Gastroesophageal sphincter (tissue), 4 donors: ENCODE data around the gene ADAMTSL3. TPM values are rescaled to one million over a fixed set of nuclear protein-coding genes. Genes with fewer than 3 reads are reported as not detected.

ENCODE experiments used
- ATAC-seq: fragments of 150-250 bp; one replicate; pipeline ENCODE4 v1.9.1; 2016; ENCODE audit warnings: mild to moderate bottlenecking, moderate library complexity
- H3K27ac ChIP-seq, 4 donors: fragments of 200-600 bp; sonication (generic) in 3 of 4; 1 replicate in 3 of 4; 2 replicates in 1 of 4; pipeline ENCODE4 v1.5.1; 2016 to 2019
- H3K27me3 ChIP-seq: fragments of 200-600 bp; sonication (generic); one replicate; pipeline ENCODE4 v1.5.1; 2019
- H3K36me3 ChIP-seq, 2 donors: fragments of 200-600 bp; sonication (generic); one replicate each; pipeline ENCODE4 v1.5.1; 2019; ENCODE audit warnings: control low read depth in 1 of 2
- H3K4me1 ChIP-seq, 3 donors: fragments of 200-600 bp; sonication (generic); 1 replicate in 2 of 3; 2 replicates in 1 of 3; pipeline ENCODE4 v1.5.1; 2016 to 2019; ENCODE audit warnings: control low read depth in 2 of 3
- H3K4me3 ChIP-seq, 2 donors: fragments of 200-600 bp; sonication (generic); one replicate each; pipeline ENCODE4 v1.5.1; 2019; ENCODE audit warnings: mild to moderate bottlenecking in 1 of 2, moderate library complexity in 1 of 2
- H3K9me3 ChIP-seq, 3 donors: fragments of 200-600 bp; sonication (generic); one replicate each; pipeline ENCODE4 v1.5.1; 2017 to 2019; ENCODE audit warnings: control low read depth in 2 of 3
- EP300 ChIP-seq: sonication (generic); formaldehyde crosslinking; IDR thresholded peaks from one replicate; pipeline ENCODE4 v1.6.1; 2017; ENCODE audit warnings: antibody characterized with exemption, mild to moderate bottlenecking
- POLR2A ChIP-seq, 2 donors: fragments of 450-650 bp; IDR thresholded peaks; one replicate each; pipeline ENCODE4 v1.6.1; 2017; ENCODE audit warnings: antibody characterized with exemption in 2 of 2, mild to moderate bottlenecking in 2 of 2, moderate library complexity in 1 of 2
- POLR2AphosphoS5 ChIP-seq: sonication (generic); formaldehyde crosslinking; IDR thresholded peaks from one replicate; pipeline ENCODE4 v1.6.1; 2017; ENCODE audit warnings: antibody characterized with exemption
- WGBS, 2 donors: methylation state at CpG; one replicate each; pipeline ENCODE4 v1.1.5; 2018; ENCODE audit warnings: low coverage in 1 of 2; 5-methylcytosine and 5-hydroxymethylcytosine counted together
- total RNA-seq, 4 donors: library from RNA; depleted of rRNA; stranded (reverse); fragments of >200 nt; gene quantifications; one replicate each; pipeline ENCODE4 v1.1.0, GENCODE V29; 2016
- TF ChIP-seq, protein P1 (sequence below), 4 experiments: fragments of 200-600 bp in 2 of 4; fragments of 450-650 bp in 2 of 4; sonication (generic) in 1 of 4; IDR thresholded peaks; one replicate each; pipeline ENCODE4 v1.5.1; 2017 to 2019; ENCODE audit warnings: antibody characterized with exemption in 4 of 4, mild to moderate bottlenecking in 2 of 4, moderate library complexity in 2 of 4

ADAMTSL3 gene
- total RNA-seq, 4 donors from 2014 or later: 19.4 to 35.9 (median 24.1) TPM

DNA sequence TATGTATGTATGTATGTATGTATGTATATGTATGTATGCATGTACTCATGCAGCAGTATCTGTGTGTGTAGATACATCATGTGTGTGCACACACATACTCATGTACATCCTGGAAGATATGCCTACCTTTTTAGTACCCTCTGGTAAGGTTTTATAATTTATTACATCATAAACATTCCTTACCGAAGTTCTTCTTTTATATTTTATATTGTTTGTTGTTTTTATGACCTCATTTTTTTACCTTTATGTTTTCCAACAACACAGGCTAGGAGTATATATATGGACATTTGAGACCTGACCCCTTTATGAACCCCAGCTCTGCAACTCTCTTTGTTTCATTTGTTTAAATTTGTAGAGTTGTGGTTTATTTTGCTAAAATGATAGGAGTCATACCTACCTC is 263.5 kb downstream of the ADAMTSL3 start:
- WGBS, 2 donors: 50 to 67% methylated on average over 1 of the region's 1 CpG

DNA sequence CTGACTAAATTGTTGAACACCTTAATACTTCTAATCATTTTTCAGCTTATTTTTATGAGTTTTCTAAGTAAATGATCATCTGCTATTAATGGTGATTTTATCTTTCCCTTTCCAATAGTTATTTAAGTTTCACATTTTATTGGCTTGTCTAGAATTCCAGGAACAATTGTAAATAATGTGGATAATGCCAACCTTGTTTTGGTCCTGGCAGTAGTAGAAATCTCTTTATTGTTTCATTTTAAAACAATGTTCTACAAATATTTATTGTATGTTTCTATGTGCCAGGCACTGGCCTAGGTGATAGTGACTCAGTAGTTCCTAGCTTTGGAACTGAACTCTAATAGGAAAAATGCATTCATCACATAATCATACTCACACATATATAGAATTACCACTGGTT is 264.1 kb downstream of the ADAMTSL3 start:
- Histone ChIP-seq H3K4me1 (no peaks in the 10 kb centered on the region), H3K9me3 (no peaks in the 10 kb centered on the region), H3K36me3 (peaks cover 0 to 17% of the 10 kb centered on the region in 2 donors), H3K27me3 (no peaks in the 10 kb centered on the region), H3K27ac (no peak overlapping the region), H3K4me3 (no peak overlapping the region)
- ATAC-seq: no peak
- TF ChIP-seq POLR2A (IDR thresholded peaks at IDR 0.05): no peak
- no peak for TF ChIP-seq EP300
- no peak for TF ChIP-seq POLR2AphosphoS5
- TF ChIP-seq, protein P1, sequence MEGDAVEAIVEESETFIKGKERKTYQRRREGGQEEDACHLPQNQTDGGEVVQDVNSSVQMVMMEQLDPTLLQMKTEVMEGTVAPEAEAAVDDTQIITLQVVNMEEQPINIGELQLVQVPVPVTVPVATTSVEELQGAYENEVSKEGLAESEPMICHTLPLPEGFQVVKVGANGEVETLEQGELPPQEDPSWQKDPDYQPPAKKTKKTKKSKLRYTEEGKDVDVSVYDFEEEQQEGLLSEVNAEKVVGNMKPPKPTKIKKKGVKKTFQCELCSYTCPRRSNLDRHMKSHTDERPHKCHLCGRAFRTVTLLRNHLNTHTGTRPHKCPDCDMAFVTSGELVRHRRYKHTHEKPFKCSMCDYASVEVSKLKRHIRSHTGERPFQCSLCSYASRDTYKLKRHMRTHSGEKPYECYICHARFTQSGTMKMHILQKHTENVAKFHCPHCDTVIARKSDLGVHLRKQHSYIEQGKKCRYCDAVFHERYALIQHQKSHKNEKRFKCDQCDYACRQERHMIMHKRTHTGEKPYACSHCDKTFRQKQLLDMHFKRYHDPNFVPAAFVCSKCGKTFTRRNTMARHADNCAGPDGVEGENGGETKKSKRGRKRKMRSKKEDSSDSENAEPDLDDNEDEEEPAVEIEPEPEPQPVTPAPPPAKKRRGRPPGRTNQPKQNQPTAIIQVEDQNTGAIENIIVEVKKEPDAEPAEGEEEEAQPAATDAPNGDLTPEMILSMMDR (IDR thresholded peaks at IDR 0.05): no peak

More for the DNA sequence above, 263.5 kb downstream of the ADAMTSL3 start:
- peaks cover 0 to 21% of the 10 kb centered on the region in 2 donors for H3K36me3 ChIP-seq
- ATAC-seq: no peak
- no peaks in the 10 kb centered on the region for H3K9me3 ChIP-seq
- H3K4me3 ChIP-seq: no peak overlapping the region
- H3K4me1 ChIP-seq: no peaks in the 10 kb centered on the region
- no peak overlapping the region for H3K27ac ChIP-seq
- no peak for TF ChIP-seq POLR2A (IDR thresholded peaks at IDR 0.05)
- TF ChIP-seq, protein P1 (IDR thresholded peaks at IDR 0.05): no peak
- no peak for TF ChIP-seq POLR2AphosphoS5
- no peak for TF ChIP-seq EP300
- H3K27me3 ChIP-seq: no peaks in the 10 kb centered on the region

DNA sequence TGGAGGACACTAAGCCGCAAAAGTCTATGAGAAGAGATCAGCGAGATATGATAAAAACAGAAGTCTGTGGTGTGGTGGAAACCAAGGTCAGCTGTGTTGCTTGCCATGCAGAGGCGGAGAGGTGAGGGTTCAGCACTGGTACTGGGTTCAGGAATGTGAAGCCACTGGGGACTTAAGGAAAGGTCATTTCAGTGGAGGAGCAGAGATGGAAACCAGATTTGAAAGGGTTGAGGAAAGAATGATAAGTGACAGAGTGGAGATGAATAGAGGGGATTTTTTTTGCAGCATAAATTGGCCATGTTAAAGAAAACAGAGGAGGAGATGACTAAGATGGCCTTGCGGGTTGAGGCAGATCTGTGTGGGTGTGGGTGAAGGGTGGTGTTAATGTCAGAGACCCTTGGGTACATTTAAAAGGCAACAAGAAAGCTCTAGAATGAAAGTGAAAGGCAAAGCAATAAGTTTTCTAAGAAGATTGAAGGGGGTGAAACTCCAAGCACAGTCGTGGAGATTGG is 265.5 kb downstream of the ADAMTSL3 start:
- Histone ChIP-seq H3K4me3 (no peak overlapping the region), H3K27me3 (no peaks in the 10 kb centered on the region), H3K27ac (no peak overlapping the region), H3K9me3 (no peaks in the 10 kb centered on the region), H3K4me1 (no peaks in the 10 kb centered on the region), H3K36me3 (peaks cover 0 to 17% of the 10 kb centered on the region in 2 donors)
- 70 to 79% methylated on average over 5 of the region's 5 CpGs for WGBS, 2 donors
- TF ChIP-seq POLR2A (IDR thresholded peaks at IDR 0.05) (no peak), POLR2AphosphoS5 (no peak), EP300 (no peak)
- TF ChIP-seq, protein P1 (IDR thresholded peaks at IDR 0.05): no peak
- ATAC-seq: no peak

DNA sequence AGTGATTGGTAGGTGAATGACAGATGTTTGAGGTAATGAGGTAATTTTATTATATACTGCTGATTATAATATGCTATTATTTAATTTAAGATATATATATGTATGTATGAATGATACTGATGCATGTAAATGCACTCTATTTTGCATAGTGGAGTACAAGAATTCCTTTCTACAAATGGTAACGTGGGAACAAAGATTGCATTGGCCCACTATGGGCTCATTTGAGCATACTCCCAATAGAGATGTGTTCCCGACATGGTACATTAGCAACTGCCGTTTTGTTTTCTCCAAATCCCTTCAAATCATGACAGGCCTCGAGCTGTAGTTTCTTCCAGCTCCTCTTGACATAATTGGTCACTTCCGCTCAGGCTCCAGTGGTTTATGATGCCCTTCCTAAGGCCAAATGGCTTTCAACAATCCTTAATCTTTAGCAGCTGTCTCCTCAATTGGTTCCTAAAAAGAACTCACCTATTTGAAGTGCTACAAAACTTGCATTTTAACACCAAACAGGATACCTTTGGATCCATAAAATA is 266.1 kb downstream of the ADAMTSL3 start:
- ATAC-seq: no peak
- Histone ChIP-seq H3K27ac (no peak overlapping the region), H3K4me3 (no peak overlapping the region), H3K4me1 (no peaks in the 10 kb centered on the region), H3K9me3 (no peaks in the 10 kb centered on the region), H3K27me3 (no peaks in the 10 kb centered on the region), H3K36me3 (peaks cover 0 to 20% of the 10 kb centered on the region in 2 donors)
- TF ChIP-seq POLR2A (IDR thresholded peaks at IDR 0.05) (no peak), POLR2AphosphoS5 (no peak), EP300 (no peak)
- TF ChIP-seq, protein P1 (IDR thresholded peaks at IDR 0.05): no peak
- 51 to 90% methylated on average over 2 to 5 of the region's 5 CpGs for WGBS, 2 donors

DNA sequence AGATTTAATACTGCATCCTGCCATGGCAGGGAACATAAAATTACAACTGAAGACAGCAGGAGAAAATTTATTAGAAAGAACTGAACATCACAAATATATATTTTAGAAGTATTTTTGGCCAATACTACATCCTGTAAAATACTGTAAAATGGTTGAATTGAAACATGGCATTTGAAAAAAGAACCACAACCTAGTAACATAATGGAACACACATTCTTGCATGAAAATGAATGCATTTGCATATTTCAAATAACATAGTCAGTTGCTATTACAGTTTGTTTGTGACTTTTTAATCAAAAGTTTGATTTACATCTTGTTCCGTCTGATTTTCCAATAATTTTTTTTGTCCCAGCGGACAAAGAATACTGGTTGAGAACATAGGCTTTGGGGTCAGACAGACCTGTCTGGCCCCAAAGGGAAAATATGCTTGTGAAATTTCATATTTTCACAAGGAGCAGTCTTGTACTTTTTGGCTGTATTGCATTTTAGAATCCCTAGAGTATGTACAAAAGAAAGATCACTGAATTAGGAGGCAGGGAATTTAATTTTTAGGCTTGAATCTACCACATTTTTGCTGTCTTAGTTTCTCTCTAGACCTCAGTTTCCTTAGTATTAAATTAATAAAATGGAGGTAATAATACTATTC is 268.8 kb downstream of the ADAMTSL3 start:
- 74 to 97% methylated on average over 2 of the region's 2 CpGs for WGBS, 2 donors
- H3K36me3 ChIP-seq: peaks cover 0 to 13% of the 10 kb centered on the region in 2 donors
- no peak overlapping the region for H3K4me3 ChIP-seq
- ATAC-seq: no peak
- no peak overlapping the region for H3K27ac ChIP-seq
- TF ChIP-seq, protein P1 (IDR thresholded peaks at IDR 0.05): no peak
- TF ChIP-seq EP300: no peak
- no peaks in the 10 kb centered on the region for H3K9me3 ChIP-seq
- no peaks in the 10 kb centered on the region for H3K27me3 ChIP-seq
- no peaks in the 10 kb centered on the region for H3K4me1 ChIP-seq
